ENCODE results near the gene ATP6V1E1. TPM values are rescaled to one million over a fixed set of nuclear protein-coding genes. Genes with fewer than 3 reads are reported as not detected.

Gene ATP6V1E1
- total and polyA plus RNA-seq, 9 of the 15 experiments (the other 6 are each of a cell fraction or from before 2014, with no cell fraction given) = 122 to 249 (median 179) TPM

DNA sequence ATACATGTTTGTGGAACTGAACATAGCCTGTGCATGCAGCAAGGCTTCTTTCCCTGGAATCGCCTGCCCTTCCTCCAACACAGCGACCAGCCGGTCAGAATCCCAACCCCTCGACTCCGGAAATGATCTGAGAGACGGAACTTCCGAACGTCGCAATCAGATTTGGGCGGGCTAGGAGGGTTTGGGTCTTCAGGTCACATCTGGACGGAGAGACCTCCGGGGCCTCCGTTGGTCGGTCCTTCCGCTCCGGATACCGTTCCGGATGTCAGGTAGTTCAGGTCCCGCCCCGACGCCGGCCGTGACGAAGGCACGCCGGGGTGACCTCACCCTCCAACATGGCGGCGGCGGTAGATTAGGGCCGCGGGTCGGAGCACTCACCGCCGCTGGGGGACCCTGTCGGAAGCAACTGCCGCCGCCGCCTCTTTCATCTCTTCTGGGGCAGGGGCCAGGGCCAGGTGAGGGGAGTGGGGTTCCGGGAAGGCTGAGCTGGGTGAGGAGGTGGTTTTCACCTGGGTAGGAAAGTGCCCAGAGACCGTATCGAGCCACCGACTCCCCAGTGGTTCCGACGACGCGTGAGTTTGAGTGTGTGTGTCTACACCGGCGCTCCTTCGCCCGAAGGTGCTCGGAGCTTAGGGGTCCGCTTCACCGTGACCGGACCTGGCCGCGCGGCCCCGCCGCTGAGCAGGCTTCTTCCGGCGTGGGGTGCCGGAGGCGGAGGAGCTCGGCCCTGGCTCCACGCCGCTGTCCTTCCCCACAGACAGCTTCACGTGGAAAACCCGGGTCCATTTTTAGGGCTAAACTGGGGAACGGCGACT is 10.1 kb upstream of the ATP6V1E1 start, which contains the start of gene BCL2L13:
Gene BCL2L13, plus strand, starts transcription at position 326 of the 815 bp plus-strand sequence. CDS start 16,955 bp downstream, outside the sequence.
- CTCF ChIA-PET (ENCODE audit: low intra/inter-chr PET ratio) = no interaction called here
- Histone ChIP-seq H3K79me2 (ENCODE audit: control insufficient read depth, insufficient read depth, low read length) (peaks cover 56% of the 10 kb centered on the region), H2AFZ (ENCODE audit: low read depth, low read length) (peak within 1 kb of the TSS; percentile 80), H3K27me3 (ENCODE audit: control insufficient read depth in 2 of 2, insufficient read depth in 2 of 2, low read length in 2 of 2) (no peaks in the 10 kb centered on the region), H3K9ac (ENCODE audit: insufficient read depth in 1 of 2, low read depth in 2 of 2, low read length in 2 of 2) (peak within 1 kb of the TSS; percentile 99 to 100), H3K36me3 (ENCODE audit: control insufficient read depth, insufficient read depth, low read length) (peaks cover 19% of the 10 kb centered on the region), H3K4me3 (peak within 1 kb of the TSS; percentile 90), H3K27ac (ENCODE audit: extremely low read depth, low read depth, low read length) (peak within 1 kb of the TSS; percentile 99), H4K20me1 (replicated peaks; ENCODE audit: control insufficient read depth, insufficient read depth, low read length) (no peaks in the 10 kb centered on the region), H3K9me1 (ENCODE audit: control insufficient read depth, insufficient read depth, low read length) (no peaks in the 10 kb centered on the region), H3K4me1 (replicated peaks in 1 of 2; ENCODE audit: control insufficient read depth in 2 of 2, insufficient read depth in 2 of 2, low read length in 2 of 2) (peaks cover 24 to 25% of the 10 kb centered on the region in 2 experiments), H3K4me2 (ENCODE audit: insufficient read depth, low read length) (peak within 1 kb of the TSS; percentile 99), H3K9me3 (replicated peaks; ENCODE audit: control insufficient read depth, insufficient read depth, low read depth, low read length) (no peaks in the 10 kb centered on the region)
- POLR2A ChIA-PET = interaction anchor here (0.6 to 2.9 kb wide), 20 partner anchors 9 to 1397 kb away, joined by 3 to 29 read pairs (median 4); no protein-coding TSS in a partner anchor
- WGBS (ENCODE audit: insufficient coverage, low coverage, missing lambda C conversion rate) = 1% methylated on average over 67 of the region's 70 CpGs
- DNase-seq (ENCODE audit: extremely low read depth in 1 of 4, low spot score in 3 of 4) (peak; percentile 94 to 98 (median 95)), ATAC-seq (peak; percentile 91), FAIRE-seq (peak; percentile 83)
- intact Hi-C loops (cut with micrococcal nuclease) = loop anchor here (1.0 to 5.0 kb wide), 3 partner anchors 35 to 149 kb away; partner anchors contain the start of gene SLC25A18
- in situ Hi-C loops (cut with MboI) = no loop called here
- BruUV-seq (replicated peaks) = TSS peak; percentile 71
- no peak for TF ChIP-seq ZNF347 (CRISPR knock-in tag; IDR thresholded peaks at IDR 0.05; ENCODE audit: low read depth)
- 0 out of 2 replicates have a peak, but pooled peaks have one; percentile 24 for TF ChIP-seq DMBX1 (CRISPR knock-in tag; IDR thresholded peaks at IDR 0.05; ENCODE audit: borderline replicate concordance)
- no peak for TF ChIP-seq POLR3G (IDR thresholded peaks at IDR 0.05; ENCODE audit: extremely low read depth, insufficient read length, insufficient replicate concordance)
- TF ChIP-seq, protein P1, sequence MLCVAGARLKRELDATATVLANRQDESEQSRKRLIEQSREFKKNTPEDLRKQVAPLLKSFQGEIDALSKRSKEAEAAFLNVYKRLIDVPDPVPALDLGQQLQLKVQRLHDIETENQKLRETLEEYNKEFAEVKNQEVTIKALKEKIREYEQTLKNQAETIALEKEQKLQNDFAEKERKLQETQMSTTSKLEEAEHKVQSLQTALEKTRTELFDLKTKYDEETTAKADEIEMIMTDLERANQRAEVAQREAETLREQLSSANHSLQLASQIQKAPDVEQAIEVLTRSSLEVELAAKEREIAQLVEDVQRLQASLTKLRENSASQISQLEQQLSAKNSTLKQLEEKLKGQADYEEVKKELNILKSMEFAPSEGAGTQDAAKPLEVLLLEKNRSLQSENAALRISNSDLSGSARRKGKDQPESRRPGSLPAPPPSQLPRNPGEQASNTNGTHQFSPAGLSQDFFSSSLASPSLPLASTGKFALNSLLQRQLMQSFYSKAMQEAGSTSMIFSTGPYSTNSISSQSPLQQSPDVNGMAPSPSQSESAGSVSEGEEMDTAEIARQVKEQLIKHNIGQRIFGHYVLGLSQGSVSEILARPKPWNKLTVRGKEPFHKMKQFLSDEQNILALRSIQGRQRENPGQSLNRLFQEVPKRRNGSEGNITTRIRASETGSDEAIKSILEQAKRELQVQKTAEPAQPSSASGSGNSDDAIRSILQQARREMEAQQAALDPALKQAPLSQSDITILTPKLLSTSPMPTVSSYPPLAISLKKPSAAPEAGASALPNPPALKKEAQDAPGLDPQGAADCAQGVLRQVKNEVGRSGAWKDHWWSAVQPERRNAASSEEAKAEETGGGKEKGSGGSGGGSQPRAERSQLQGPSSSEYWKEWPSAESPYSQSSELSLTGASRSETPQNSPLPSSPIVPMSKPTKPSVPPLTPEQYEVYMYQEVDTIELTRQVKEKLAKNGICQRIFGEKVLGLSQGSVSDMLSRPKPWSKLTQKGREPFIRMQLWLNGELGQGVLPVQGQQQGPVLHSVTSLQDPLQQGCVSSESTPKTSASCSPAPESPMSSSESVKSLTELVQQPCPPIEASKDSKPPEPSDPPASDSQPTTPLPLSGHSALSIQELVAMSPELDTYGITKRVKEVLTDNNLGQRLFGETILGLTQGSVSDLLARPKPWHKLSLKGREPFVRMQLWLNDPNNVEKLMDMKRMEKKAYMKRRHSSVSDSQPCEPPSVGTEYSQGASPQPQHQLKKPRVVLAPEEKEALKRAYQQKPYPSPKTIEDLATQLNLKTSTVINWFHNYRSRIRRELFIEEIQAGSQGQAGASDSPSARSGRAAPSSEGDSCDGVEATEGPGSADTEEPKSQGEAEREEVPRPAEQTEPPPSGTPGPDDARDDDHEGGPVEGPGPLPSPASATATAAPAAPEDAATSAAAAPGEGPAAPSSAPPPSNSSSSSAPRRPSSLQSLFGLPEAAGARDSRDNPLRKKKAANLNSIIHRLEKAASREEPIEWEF (CRISPR knock-in tag; IDR thresholded peaks at IDR 0.05) = no peak
- peak; percentile 51; the same call in 1 of the 2 replicates for TF ChIP-seq CC2D1A (IDR thresholded peaks at IDR 0.05)
- no peak for TF ChIP-seq NR3C1 (CRISPR knock-in tag; IDR thresholded peaks at IDR 0.05)
- TF ChIP-seq GTF2F1 (IDR thresholded peaks at IDR 0.05; ENCODE audit: low read depth, low read length) = peak; percentile 76
- peak; percentile 17 for TF ChIP-seq SMAD1 (IDR thresholded peaks at IDR 0.05; ENCODE audit: low read depth, low read length, partially characterized antibody)
- TF ChIP-seq, protein P2, sequence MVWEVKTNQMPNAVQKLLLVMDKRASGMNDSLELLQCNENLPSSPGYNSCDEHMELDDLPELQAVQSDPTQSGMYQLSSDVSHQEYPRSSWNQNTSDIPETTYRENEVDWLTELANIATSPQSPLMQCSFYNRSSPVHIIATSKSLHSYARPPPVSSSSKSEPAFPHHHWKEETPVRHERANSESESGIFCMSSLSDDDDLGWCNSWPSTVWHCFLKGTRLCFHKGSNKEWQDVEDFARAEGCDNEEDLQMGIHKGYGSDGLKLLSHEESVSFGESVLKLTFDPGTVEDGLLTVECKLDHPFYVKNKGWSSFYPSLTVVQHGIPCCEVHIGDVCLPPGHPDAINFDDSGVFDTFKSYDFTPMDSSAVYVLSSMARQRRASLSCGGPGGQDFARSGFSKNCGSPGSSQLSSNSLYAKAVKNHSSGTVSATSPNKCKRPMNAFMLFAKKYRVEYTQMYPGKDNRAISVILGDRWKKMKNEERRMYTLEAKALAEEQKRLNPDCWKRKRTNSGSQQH (CRISPR knock-in tag; IDR thresholded peaks at IDR 0.05) = no peak
- TF ChIP-seq XRCC3 (IDR thresholded peaks at IDR 0.05) = no peak
- TF ChIP-seq HCFC1 (IDR thresholded peaks at IDR 0.05; ENCODE audit: low read depth, low read length) = peak; percentile 67
- TF ChIP-seq MAFF (IDR thresholded peaks at IDR 0.05; ENCODE audit: low read length) = no peak
- TF ChIP-seq SMARCC2 (IDR thresholded peaks at IDR 0.05; ENCODE audit: low read depth) = no peak
- TF ChIP-seq NBN (IDR thresholded peaks at IDR 0.05; ENCODE audit: low read depth) = peak; percentile 92
- no peak for TF ChIP-seq HDGF (IDR thresholded peaks at IDR 0.05)
- TF ChIP-seq, protein P3, sequence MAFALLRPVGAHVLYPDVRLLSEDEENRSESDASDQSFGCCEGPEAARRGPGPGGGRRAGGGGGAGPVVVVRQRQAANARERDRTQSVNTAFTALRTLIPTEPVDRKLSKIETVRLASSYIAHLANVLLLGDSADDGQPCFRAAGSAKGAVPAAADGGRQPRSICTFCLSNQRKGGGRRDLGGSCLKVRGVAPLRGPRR (CRISPR knock-in tag; IDR thresholded peaks at IDR 0.05) = no peak
